ENCODE results near the gene TTC38. TPM values are rescaled to one million over a fixed set of nuclear protein-coding genes. Genes with fewer than 3 reads are reported as not detected.
A peak's percentile ranks its signal among the peaks of the same experiment; 100 is the strongest.

The TTC38 gene
- total and polyA plus RNA-seq, 5 donors from 2014 or later: 5.1 to 10.9 (median 5.7) TPM

DNA sequence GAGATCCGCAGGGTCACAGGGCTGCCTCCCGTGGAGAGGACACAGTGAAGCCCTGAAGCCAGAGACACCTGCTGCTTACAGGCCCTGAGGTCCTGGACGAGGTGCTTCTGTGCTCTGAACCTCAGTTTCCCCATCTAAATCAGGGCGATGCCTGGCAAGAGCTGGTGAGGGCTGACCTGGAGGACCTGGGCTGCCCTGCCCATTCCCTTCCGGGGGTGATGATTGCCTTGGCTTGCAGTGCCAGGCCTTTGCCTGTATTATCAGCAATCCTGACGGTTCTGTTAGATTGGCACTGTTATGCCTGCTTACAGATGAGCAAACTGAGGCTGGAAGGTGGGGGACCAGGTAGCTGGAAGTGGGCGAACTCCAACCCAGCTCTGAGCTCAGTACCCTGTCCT, 21.0 kb downstream of the TTC38 start:
- no peak for DNase-seq
- no peaks in the 10 kb centered on the region for H3K27me3 Mint-ChIP-seq

DNA sequence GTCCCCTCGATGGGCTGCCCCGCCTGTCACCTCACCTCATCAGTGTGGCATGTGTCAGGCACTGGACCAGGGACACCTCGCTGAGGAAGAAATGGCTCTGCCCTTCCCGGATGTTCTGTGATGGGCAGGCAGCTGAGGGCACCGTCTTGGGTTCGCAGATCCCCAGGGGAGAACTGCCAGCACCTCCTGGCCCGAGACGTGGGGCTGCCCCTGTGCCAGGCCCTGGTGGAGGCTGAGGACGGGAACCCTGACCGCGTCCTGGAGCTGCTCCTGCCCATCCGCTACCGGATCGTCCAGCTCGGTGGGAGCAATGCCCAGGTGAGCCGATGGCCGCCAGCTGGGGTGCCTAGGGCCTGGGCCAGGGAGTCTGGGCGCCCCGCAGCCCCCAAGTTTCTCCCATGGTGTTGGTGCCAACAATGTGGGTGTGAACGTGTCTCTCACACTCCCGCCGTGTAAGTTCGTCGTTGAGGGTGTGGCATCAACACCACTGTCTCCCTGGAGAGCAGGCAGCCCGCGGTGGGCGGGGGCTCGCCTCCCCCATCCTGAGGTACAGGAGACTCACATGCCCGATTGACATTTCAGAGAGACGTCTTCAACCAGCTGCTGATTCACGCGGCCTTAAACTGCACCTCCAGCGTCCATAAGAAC, 21.6 kb downstream of the TTC38 start:
- Histone ChIP-seq H3K4me1 (ENCODE audit: control insufficient read depth, insufficient read depth, low read length, poor library complexity, severe bottlenecking) (peaks cover 11% of the 10 kb centered on the region), H3K36me3 (ENCODE audit: control insufficient read depth, insufficient read depth, low read length) (peaks cover 5% of the 10 kb centered on the region), H3K27me3 (ENCODE audit: control insufficient read depth, insufficient read depth, low read length) (no peaks in the 10 kb centered on the region), H3K9me3 (ENCODE audit: control insufficient read depth in 2 of 2, low read length in 2 of 2) (no peaks in the 10 kb centered on the region), H3K27ac (ENCODE audit: insufficient read depth, low read length, poor library complexity, severe bottlenecking) (no peak overlapping the region), H3K4me3 (ENCODE audit: low read depth, low read length) (no peak overlapping the region)
- H3K4me1 Mint-ChIP-seq: peaks cover 0 to 19% (median 4%) of the 10 kb centered on the region in 4 donors
- H3K9me3 Mint-ChIP-seq: peaks cover 0 to 3% (median 0%) of the 10 kb centered on the region in 7 donors
- H3K4me3 Mint-ChIP-seq: no peak overlapping the region
- no peak for DNase-seq
- no peak overlapping the region for H3K27ac Mint-ChIP-seq
- no peaks in the 10 kb centered on the region for H3K27me3 Mint-ChIP-seq
- no peak for ATAC-seq (ENCODE audit: low read depth in 2 of 2)
- peaks cover 12% of the 10 kb centered on the region for H3K36me3 Mint-ChIP-seq

More for the DNA sequence above, 21.0 kb downstream of the TTC38 start:
- Histone ChIP-seq H3K27ac (ENCODE audit: insufficient read depth, low read length, poor library complexity, severe bottlenecking) (no peak overlapping the region), H3K4me1 (ENCODE audit: control insufficient read depth, insufficient read depth, low read length, poor library complexity, severe bottlenecking) (peaks cover 11% of the 10 kb centered on the region), H3K9me3 (ENCODE audit: control insufficient read depth in 2 of 2, low read length in 2 of 2) (no peaks in the 10 kb centered on the region), H3K36me3 (ENCODE audit: control insufficient read depth, insufficient read depth, low read length) (peaks cover 5% of the 10 kb centered on the region), H3K27me3 (ENCODE audit: control insufficient read depth, insufficient read depth, low read length) (no peaks in the 10 kb centered on the region), H3K4me3 (ENCODE audit: low read depth, low read length) (no peak overlapping the region)
- Mint-ChIP-seq H3K4me1 (peaks cover 0 to 19% (median 4%) of the 10 kb centered on the region in 4 donors), H3K27ac (no peak overlapping the region), H3K9me3 (peaks cover 0 to 3% (median 0%) of the 10 kb centered on the region in 7 donors), H3K36me3 (peaks cover 17% of the 10 kb centered on the region), H3K4me3 (peak overlapping the region in 1 of 4 donors; percentile 7)
- ATAC-seq (ENCODE audit: low read depth in 2 of 2): no peak

DNA sequence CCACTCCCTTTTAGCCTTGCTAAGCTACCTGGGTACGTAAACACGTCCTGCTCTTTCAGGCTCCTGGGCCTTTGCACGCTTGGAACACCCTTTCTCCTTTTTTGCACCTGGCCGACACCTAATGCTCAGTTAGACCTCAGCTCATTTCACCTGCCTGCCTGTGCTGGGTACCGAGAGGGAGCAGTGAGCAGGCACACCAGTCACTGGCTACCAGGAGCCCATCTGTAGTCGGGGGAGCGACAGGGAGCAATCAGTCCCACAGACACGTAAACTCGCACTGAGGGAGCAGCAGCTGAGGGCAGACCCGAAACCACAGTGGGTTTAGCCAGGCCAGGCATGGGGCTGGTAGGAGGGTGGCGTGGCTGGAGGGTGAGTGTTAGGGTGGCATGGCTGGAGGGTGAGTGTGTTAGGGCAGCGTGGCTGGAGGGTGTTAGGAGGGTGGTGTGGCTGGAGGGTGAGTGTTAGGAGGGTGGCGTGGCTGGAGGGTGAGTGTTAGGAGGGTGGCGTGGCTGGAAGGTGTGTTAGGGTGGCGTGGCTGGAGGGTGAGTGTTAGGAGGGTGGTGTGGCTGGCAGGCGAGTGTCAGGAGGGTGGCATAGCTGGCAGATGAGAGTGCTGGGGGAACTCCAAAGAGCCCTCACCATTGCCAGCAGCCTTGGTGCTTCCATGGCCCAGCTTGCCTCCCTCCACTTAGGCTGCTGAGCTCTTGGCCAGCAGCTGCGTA, 22.5 kb downstream of the TTC38 start:
- no peaks in the 10 kb centered on the region for H3K9me3 ChIP-seq (ENCODE audit: control insufficient read depth in 2 of 2, low read length in 2 of 2)
- peaks cover 7% of the 10 kb centered on the region for H3K36me3 Mint-ChIP-seq
- H3K4me3 Mint-ChIP-seq: no peak overlapping the region
- no peak overlapping the region for H3K27ac ChIP-seq (ENCODE audit: insufficient read depth, low read length, poor library complexity, severe bottlenecking)
- peaks cover 0 to 3% (median 0%) of the 10 kb centered on the region in 7 donors for H3K9me3 Mint-ChIP-seq
- no peak for DNase-seq
- H3K27ac Mint-ChIP-seq: no peak overlapping the region
- H3K27me3 ChIP-seq (ENCODE audit: control insufficient read depth, insufficient read depth, low read length): no peaks in the 10 kb centered on the region
- H3K27me3 Mint-ChIP-seq: no peaks in the 10 kb centered on the region
- H3K36me3 ChIP-seq (ENCODE audit: control insufficient read depth, insufficient read depth, low read length): peaks cover 1% of the 10 kb centered on the region
- no peak overlapping the region for H3K4me3 ChIP-seq (ENCODE audit: low read depth, low read length)
- peaks cover 0 to 24% (median 4%) of the 10 kb centered on the region in 4 donors for H3K4me1 Mint-ChIP-seq
- H3K4me1 ChIP-seq (ENCODE audit: control insufficient read depth, insufficient read depth, low read length, poor library complexity, severe bottlenecking): peaks cover 11% of the 10 kb centered on the region
- no peak for ATAC-seq (ENCODE audit: low read depth in 2 of 2)

DNA sequence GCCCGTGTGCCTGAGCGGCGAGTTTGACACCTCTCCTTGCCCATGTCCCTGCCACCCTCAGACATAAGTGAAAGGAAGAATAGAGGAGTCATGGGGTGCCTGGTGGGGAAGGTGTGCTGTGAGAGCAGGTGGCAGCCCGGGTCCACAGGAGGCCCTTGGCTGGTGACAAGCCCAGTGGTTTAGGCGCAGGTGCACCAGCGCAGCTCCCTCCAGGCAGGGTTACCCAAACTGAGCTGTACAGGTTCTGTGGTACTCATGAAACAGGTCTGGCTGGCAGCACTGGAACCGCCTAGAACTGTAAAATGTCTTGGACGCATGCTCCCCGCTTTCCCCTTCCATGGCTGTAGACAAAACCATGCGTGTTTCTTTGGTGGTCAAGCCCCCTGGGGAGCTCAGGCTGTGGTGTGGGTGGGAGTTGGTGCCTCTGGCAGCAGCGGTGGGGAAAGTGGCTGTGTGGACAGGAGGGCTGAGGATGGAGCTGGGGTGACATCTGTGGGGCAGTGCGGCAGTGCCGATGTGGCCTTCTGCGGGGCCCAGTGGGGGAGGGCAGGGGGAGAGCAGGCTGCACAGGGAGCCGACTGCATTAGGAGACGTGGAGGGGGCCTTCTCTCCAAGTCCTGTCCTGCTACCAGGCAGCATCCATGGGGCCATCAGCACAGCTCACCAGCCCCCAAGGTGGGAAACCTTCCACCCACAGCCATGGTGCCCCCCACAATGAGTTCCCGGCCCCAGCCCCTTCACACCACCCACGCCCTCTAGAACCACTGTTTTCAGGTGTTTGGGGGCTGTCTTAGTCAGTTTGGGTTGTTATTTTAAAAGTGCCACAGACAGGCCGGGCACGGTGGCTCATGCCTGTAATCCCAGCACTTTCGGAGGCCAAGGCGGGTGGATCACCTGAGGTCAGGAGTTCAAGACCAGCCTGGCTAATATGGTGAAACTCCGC, 23.3 kb downstream of the TTC38 start:
- no peak overlapping the region for H3K27ac Mint-ChIP-seq
- no peak overlapping the region for H3K27ac ChIP-seq (ENCODE audit: insufficient read depth, low read length, poor library complexity, severe bottlenecking)
- peaks cover 18% of the 10 kb centered on the region for H3K4me1 ChIP-seq (ENCODE audit: control insufficient read depth, insufficient read depth, low read length, poor library complexity, severe bottlenecking)
- DNase-seq (no peak), ATAC-seq (ENCODE audit: low read depth in 2 of 2) (no peak)
- peaks cover 0 to 3% (median 0%) of the 10 kb centered on the region in 7 donors for H3K9me3 Mint-ChIP-seq
- no peak overlapping the region for H3K4me3 Mint-ChIP-seq
- H3K9me3 ChIP-seq (ENCODE audit: control insufficient read depth in 2 of 2, low read length in 2 of 2): no peaks in the 10 kb centered on the region
- peaks cover 0 to 31% (median 4%) of the 10 kb centered on the region in 4 donors for H3K4me1 Mint-ChIP-seq
- H3K4me3 ChIP-seq (ENCODE audit: low read depth, low read length): no peak overlapping the region
- no peaks in the 10 kb centered on the region for H3K27me3 ChIP-seq (ENCODE audit: control insufficient read depth, insufficient read depth, low read length)
- H3K27me3 Mint-ChIP-seq: no peaks in the 10 kb centered on the region
- no peaks in the 10 kb centered on the region for H3K36me3 ChIP-seq (ENCODE audit: control insufficient read depth, insufficient read depth, low read length)
- peaks cover 7% of the 10 kb centered on the region for H3K36me3 Mint-ChIP-seq

GRCh38 chr22:46292173-46292572, 24.4 kb downstream of the TTC38 start:
- H3K9me3 Mint-ChIP-seq: peaks cover 0 to 3% (median 0%) of the 10 kb centered on the region in 7 donors
- H3K9me3 ChIP-seq (ENCODE audit: control insufficient read depth in 2 of 2, low read length in 2 of 2): no peaks in the 10 kb centered on the region
- no peak overlapping the region for H3K27ac ChIP-seq (ENCODE audit: insufficient read depth, low read length, poor library complexity, severe bottlenecking)
- no peaks in the 10 kb centered on the region for H3K36me3 ChIP-seq (ENCODE audit: control insufficient read depth, insufficient read depth, low read length)
- no peak overlapping the region for H3K4me3 ChIP-seq (ENCODE audit: low read depth, low read length)
- H3K36me3 Mint-ChIP-seq: peaks cover 7% of the 10 kb centered on the region
- no peak for DNase-seq
- ATAC-seq (ENCODE audit: low read depth in 2 of 2): no peak
- peaks cover 26% of the 10 kb centered on the region for H3K4me1 ChIP-seq (ENCODE audit: control insufficient read depth, insufficient read depth, low read length, poor library complexity, severe bottlenecking)
- H3K27ac Mint-ChIP-seq: no peak overlapping the region
- peaks cover 0 to 37% (median 8%) of the 10 kb centered on the region in 4 donors for H3K4me1 Mint-ChIP-seq
- no peaks in the 10 kb centered on the region for H3K27me3 ChIP-seq (ENCODE audit: control insufficient read depth, insufficient read depth, low read length)
- peak overlapping the region in 1 of 4 donors; percentile 38 for H3K4me3 Mint-ChIP-seq
- no peaks in the 10 kb centered on the region for H3K27me3 Mint-ChIP-seq

- Mint-ChIP-seq H3K9me3 (peaks cover 0 to 3% (median 0%) of the 10 kb centered on the region in 7 donors), H3K36me3 (peaks cover 7% of the 10 kb centered on the region), H3K4me3 (peak overlapping the region in 1 of 4 donors; percentile 38), H3K27me3 (no peaks in the 10 kb centered on the region), H3K4me1 (peaks cover 0 to 37% (median 9%) of the 10 kb centered on the region in 4 donors), H3K27ac (peak overlapping the region in 1 of 3 donors; percentile 26)
- Histone ChIP-seq H3K4me1 (ENCODE audit: control insufficient read depth, insufficient read depth, low read length, poor library complexity, severe bottlenecking) (peaks cover 29% of the 10 kb centered on the region), H3K27ac (ENCODE audit: insufficient read depth, low read length, poor library complexity, severe bottlenecking) (no peak overlapping the region), H3K9me3 (ENCODE audit: control insufficient read depth in 2 of 2, low read length in 2 of 2) (no peaks in the 10 kb centered on the region), H3K4me3 (ENCODE audit: low read depth, low read length) (no peak overlapping the region), H3K36me3 (ENCODE audit: control insufficient read depth, insufficient read depth, low read length) (no peaks in the 10 kb centered on the region), H3K27me3 (ENCODE audit: control insufficient read depth, insufficient read depth, low read length) (no peaks in the 10 kb centered on the region)
- DNase-seq (no peak), ATAC-seq (ENCODE audit: low read depth in 2 of 2) (no peak)
Measured at GRCh38 chr22:46292732-46293131, 24.9 kb downstream of the TTC38 start.

GRCh38 chr22:46293577-46294260, 25.9 kb downstream of the TTC38 start:
- peaks cover 7% of the 10 kb centered on the region for H3K36me3 Mint-ChIP-seq
- H3K27me3 ChIP-seq (ENCODE audit: control insufficient read depth, insufficient read depth, low read length): no peaks in the 10 kb centered on the region
- H3K4me1 Mint-ChIP-seq: peaks cover 0 to 30% (median 7%) of the 10 kb centered on the region in 4 donors
- DNase-seq (no peak), ATAC-seq (ENCODE audit: low read depth in 2 of 2) (no peak)
- no peak overlapping the region for H3K4me3 ChIP-seq (ENCODE audit: low read depth, low read length)
- H3K27ac ChIP-seq (ENCODE audit: insufficient read depth, low read length, poor library complexity, severe bottlenecking): no peak overlapping the region
- peaks cover 21% of the 10 kb centered on the region for H3K4me1 ChIP-seq (ENCODE audit: control insufficient read depth, insufficient read depth, low read length, poor library complexity, severe bottlenecking)
- peaks cover 0 to 3% (median 0%) of the 10 kb centered on the region in 7 donors for H3K9me3 Mint-ChIP-seq
- peak overlapping the region in 1 of 3 donors; percentile 25 for H3K27ac Mint-ChIP-seq
- no peaks in the 10 kb centered on the region for H3K36me3 ChIP-seq (ENCODE audit: control insufficient read depth, insufficient read depth, low read length)
- no peaks in the 10 kb centered on the region for H3K27me3 Mint-ChIP-seq
- no peaks in the 10 kb centered on the region for H3K9me3 ChIP-seq (ENCODE audit: control insufficient read depth in 2 of 2, low read length in 2 of 2)
- no peak overlapping the region for H3K4me3 Mint-ChIP-seq
